Astrocyte of the spinal cord (primary cell): ENCODE measurements around the gene SARS2.
A peak's percentile ranks its signal among the peaks of the same experiment; 100 is the strongest.

Experiments
- DNase-seq: peaks from one replicate; pipeline ENCODE4 v3.0.0; 2011; ENCODE audit warnings: low read depth, low spot score
- H3K4me3 ChIP-seq: 2 replicates; pipeline ENCODE4 v1.5.1; 2011; ENCODE audit warnings: low read depth, mild to moderate bottlenecking, low read length, moderate library complexity
- in situ Hi-C: cut with HindIII; loops from 2 replicates; pipeline ENCODE4 v1.10.0; 2017; ENCODE audit warnings: low sequenced_read_pairs
- TF ChIP-seq, protein P1 (sequence below): IDR thresholded peaks from 2 replicates; pipeline ENCODE4 v1.5.1; 2012; ENCODE audit warnings: low read depth, mild to moderate bottlenecking, low read length, inconsistent platforms

The SARS2 gene

GRCh38 chr19:38870612-38871011 lies 60.0 kb downstream of the SARS2 start:
- no peak overlapping the region for H3K4me3 ChIP-seq
- in situ Hi-C loops, result no loop called here
- TF ChIP-seq, protein P1, sequence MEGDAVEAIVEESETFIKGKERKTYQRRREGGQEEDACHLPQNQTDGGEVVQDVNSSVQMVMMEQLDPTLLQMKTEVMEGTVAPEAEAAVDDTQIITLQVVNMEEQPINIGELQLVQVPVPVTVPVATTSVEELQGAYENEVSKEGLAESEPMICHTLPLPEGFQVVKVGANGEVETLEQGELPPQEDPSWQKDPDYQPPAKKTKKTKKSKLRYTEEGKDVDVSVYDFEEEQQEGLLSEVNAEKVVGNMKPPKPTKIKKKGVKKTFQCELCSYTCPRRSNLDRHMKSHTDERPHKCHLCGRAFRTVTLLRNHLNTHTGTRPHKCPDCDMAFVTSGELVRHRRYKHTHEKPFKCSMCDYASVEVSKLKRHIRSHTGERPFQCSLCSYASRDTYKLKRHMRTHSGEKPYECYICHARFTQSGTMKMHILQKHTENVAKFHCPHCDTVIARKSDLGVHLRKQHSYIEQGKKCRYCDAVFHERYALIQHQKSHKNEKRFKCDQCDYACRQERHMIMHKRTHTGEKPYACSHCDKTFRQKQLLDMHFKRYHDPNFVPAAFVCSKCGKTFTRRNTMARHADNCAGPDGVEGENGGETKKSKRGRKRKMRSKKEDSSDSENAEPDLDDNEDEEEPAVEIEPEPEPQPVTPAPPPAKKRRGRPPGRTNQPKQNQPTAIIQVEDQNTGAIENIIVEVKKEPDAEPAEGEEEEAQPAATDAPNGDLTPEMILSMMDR, result no peak
- no peak for DNase-seq

- H3K4me3 ChIP-seq, result peak overlapping the region; percentile 43
- DNase-seq, result peak; percentile 28
- in situ Hi-C loops, result no loop called here
- TF ChIP-seq, protein P1, result peak; percentile 79
Measured at GRCh38 chr19:38869836-38870607, 60.5 kb downstream of the SARS2 start.

- TF ChIP-seq, protein P1, result no peak
- no peak for DNase-seq
- in situ Hi-C loops, result no loop called here
- H3K4me3 ChIP-seq, result peak overlapping the region; percentile 43
Measured at GRCh38 chr19:38869160-38869835, 61.3 kb downstream of the SARS2 start.

- no peak overlapping the region for H3K4me3 ChIP-seq
- TF ChIP-seq, protein P1, result no peak
- DNase-seq, result no peak
- in situ Hi-C loops, result no loop called here
Measured at GRCh38 chr19:38868551-38868950, 62.0 kb downstream of the SARS2 start.

DNA sequence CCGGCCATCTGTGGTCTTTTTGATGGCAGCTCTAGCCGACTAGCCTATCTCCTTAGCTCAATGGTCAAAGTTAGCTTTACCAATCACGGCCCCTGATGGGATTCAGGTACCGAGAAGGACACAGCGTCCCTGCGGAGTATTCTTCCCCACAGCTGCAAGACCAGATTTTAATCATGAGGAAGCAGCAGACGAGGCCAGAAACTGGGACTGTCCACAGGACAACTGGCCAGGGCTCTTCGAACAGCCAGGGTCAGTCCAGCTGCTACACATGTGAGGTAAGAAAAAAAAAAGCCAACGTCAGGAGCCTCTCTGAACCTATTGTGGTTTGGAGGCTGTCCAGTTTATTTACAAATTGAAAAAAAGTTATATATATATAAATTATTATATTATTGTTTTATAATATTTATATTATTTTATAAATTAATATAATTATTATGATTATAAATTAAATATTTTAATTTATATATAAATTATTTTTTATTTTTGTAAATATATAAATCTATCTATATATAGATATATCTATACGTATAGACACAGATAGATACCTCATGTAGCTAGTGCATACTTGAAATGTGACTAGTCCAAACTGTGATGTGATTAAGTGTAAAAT lies 63.3 kb downstream of the SARS2 start:
- TF ChIP-seq, protein P1, result no peak
- DNase-seq, result no peak
- in situ Hi-C loops, result no loop called here
- H3K4me3 ChIP-seq, result no peak overlapping the region
